Kidney epithelial cell (primary cell): ENCODE data around the gene SPATA20. TPM values are rescaled to one million over a fixed set of nuclear protein-coding genes. Genes with fewer than 3 reads are reported as not detected.

Experiments
- DNase-seq: peaks from one replicate; pipeline ENCODE4 v3.0.0-alpha.2; 2010; ENCODE audit warnings: low read depth
- H3K27me3 ChIP-seq: 2 replicates; pipeline ENCODE4 v1.6.0; 2011; ENCODE audit warnings: low read length; ENCODE audit not compliant: control insufficient read depth, insufficient read depth
- H3K36me3 ChIP-seq: 2 replicates; pipeline ENCODE4 v1.5.1; 2011; ENCODE audit warnings: low read length; ENCODE audit not compliant: control insufficient read depth, insufficient read depth
- H3K4me3 ChIP-seq: 2 replicates; pipeline ENCODE4 v1.5.1; 2011; ENCODE audit warnings: low read depth, mild to moderate bottlenecking, control low read depth, low read length
- total RNA-seq: library from RNA; depleted of rRNA; stranded (reverse); fragments of >200 nt; gene quantifications from 2 replicates; pipeline ENCODE4 v1.2.3, GENCODE V29; 2015
- TF ChIP-seq, protein P1 (sequence below): IDR thresholded peaks from 2 replicates; pipeline ENCODE4 v1.5.1; 2011; ENCODE audit warnings: mild to moderate bottlenecking, moderate library complexity, low read length, control low read depth, inconsistent platforms; ENCODE audit not compliant: insufficient read depth, poor library complexity, severe bottlenecking

SPATA20 gene
- total RNA-seq, 1 donor from 2014 or later, result 58.9 TPM

DNA sequence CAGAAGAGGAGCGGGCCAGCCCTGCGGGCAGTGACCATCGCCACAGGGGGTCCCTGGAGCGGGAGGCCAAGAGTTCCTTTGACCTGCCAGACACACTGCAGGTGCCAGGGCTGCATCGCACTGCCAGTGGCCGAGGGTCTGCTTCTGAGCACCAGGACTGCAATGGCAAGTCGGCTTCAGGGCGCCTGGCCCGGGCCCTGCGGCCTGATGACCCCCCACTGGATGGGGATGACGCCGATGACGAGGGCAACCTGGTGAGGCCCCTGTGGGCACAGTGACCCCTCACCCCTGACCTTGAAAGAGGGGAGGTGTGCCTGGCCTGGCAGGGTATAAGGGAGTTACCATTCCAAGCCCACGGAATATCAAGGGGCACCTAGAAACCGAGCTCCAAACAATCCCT, 52.6 kb downstream of the SPATA20 start:
- Histone ChIP-seq H3K36me3 (no peaks in the 10 kb centered on the region), H3K4me3 (no peak overlapping the region), H3K27me3 (peaks cover 61% of the 10 kb centered on the region)
- TF ChIP-seq, protein P1, sequence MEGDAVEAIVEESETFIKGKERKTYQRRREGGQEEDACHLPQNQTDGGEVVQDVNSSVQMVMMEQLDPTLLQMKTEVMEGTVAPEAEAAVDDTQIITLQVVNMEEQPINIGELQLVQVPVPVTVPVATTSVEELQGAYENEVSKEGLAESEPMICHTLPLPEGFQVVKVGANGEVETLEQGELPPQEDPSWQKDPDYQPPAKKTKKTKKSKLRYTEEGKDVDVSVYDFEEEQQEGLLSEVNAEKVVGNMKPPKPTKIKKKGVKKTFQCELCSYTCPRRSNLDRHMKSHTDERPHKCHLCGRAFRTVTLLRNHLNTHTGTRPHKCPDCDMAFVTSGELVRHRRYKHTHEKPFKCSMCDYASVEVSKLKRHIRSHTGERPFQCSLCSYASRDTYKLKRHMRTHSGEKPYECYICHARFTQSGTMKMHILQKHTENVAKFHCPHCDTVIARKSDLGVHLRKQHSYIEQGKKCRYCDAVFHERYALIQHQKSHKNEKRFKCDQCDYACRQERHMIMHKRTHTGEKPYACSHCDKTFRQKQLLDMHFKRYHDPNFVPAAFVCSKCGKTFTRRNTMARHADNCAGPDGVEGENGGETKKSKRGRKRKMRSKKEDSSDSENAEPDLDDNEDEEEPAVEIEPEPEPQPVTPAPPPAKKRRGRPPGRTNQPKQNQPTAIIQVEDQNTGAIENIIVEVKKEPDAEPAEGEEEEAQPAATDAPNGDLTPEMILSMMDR, result no peak
- DNase-seq, result no peak

DNA sequence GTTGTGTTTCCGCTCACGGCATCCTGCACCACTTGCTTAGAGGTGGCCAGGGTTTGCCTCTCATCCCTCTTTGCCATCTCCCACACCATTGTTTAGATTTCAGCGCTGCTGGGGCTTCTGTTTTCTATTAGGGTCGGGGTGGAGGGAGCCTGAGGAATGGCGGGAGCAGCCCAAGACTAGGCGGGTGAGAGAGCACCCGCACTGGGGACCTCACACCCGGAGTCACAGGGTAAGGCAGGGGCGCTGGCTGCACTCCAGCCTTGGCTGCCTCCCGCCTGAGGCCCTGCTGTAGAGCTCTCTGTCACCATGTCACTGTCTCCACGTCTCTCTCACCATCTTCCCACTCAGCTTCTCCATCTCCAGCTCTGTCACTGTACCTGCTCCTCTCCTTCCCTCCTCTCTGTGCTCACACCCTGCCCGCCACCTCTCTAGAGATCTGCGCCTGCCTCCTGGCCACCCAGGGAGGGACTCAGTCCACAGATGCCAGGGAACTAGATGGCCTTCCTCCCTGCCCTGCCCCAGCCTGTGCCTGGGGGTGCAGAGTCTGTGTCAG, 54.9 kb downstream of the SPATA20 start:
- TF ChIP-seq, protein P1, result no peak
- peaks cover 60% of the 10 kb centered on the region for H3K27me3 ChIP-seq
- H3K4me3 ChIP-seq, result no peak overlapping the region
- DNase-seq, result no peak
- H3K36me3 ChIP-seq, result no peaks in the 10 kb centered on the region

DNA sequence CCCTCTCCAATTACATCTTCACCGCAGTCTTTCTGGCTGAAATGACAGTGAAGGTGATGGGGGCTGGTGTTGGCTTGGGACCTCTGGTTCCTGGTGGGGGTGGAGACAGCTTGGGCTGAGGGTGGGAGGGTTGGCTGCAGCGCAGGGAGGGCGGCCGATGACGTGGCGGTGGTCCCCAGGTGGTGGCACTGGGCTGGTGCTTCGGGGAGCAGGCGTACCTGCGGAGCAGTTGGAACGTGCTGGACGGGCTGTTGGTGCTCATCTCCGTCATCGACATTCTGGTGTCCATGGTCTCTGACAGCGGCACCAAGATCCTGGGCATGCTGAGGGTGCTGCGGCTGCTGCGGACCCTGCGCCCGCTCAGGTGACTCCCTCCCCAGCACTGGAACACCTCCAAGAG, 55.9 kb downstream of the SPATA20 start:
- Histone ChIP-seq H3K36me3 (no peaks in the 10 kb centered on the region), H3K4me3 (no peak overlapping the region), H3K27me3 (peaks cover 63% of the 10 kb centered on the region)
- DNase-seq, result no peak
- TF ChIP-seq, protein P1, result no peak

DNA sequence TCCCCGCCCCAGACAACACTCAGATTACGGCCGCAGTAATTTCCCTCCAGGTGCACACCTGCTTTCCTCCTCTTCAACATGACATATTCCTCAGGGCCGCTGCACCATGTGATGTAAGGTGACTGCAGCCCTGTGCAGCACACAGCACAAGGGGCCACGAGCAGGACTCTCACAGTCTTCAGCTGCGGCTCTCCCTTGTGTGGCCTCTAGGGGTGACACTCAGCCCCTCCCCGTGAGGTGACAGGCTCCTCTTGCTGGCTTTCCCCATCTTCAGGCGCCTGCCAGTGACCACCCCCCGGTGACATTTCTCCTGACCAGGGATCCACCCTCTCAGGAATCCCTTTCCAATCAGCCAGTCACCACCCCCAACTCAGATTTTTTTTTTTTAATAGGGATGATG, 56.4 kb downstream of the SPATA20 start:
- peaks cover 66% of the 10 kb centered on the region for H3K27me3 ChIP-seq

DNA sequence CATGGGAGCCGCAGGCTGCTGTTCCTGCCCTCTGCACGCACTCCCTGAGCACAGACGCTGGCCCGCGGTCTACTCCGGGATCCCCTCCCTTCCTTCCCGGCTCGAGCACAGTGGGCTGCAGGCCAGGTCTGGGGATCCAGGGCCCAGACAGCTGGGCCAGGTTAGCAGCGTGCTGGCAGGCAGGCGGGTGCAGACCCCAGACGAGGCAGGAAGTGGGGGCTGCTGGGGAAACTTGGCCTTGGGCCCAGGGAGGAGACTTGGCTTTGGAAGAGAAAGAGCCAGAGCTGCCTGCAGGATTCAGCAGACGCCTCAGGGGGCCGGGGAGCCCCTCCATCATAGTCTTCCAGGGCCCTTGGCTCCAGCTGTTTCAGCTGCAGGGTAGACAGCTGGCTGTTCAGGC, 57.5 kb downstream of the SPATA20 start:
- no peak overlapping the region for H3K4me3 ChIP-seq
- no peaks in the 10 kb centered on the region for H3K36me3 ChIP-seq
- H3K27me3 ChIP-seq, result peaks cover 72% of the 10 kb centered on the region
- no peak for DNase-seq
- TF ChIP-seq, protein P1, result no peak

More for the DNA sequence above, 56.4 kb downstream of the SPATA20 start:
- H3K36me3 ChIP-seq, result no peaks in the 10 kb centered on the region
- TF ChIP-seq, protein P1, result no peak
- DNase-seq, result no peak
- no peak overlapping the region for H3K4me3 ChIP-seq

DNA sequence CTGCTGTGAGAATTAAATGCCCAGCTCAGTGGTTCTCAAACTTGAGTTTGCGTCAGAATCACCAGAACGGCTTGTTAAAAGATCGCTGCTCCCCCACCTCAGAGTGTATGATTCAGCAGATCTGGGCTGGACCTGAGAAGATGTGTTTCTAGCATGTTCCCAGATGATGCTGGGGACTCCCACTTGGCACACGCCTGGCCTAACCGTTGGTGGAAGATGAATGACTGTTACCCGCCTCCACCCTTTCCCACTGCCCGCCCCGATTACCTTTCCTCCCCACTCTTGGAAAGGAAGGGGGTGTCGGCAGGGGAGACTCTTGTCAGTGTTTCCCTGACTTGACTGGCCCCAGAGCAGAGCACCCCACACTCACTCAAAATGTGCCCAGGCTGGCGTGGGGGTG, 58.5 kb downstream of the SPATA20 start:
- no peak for DNase-seq
- Histone ChIP-seq H3K36me3 (no peaks in the 10 kb centered on the region), H3K27me3 (peaks cover 73% of the 10 kb centered on the region), H3K4me3 (no peak overlapping the region)
- TF ChIP-seq, protein P1, result no peak

Other genes with a start within 250 kb of the SPATA20 start
- 30.2 and 35.7 TPM in 2 replicates for gene XYLT2, start 201.0 kb upstream of the SPATA20 start, total RNA-seq
- gene MRPL27, start 174.0 kb upstream of the SPATA20 start, total RNA-seq, result 89.2 and 92.5 TPM in 2 replicates
- 1.9 and 2.7 TPM in 2 replicates for gene EME1, start 173.9 kb upstream of the SPATA20 start, total RNA-seq
- 172 and 179 TPM in 2 replicates for gene LRRC59, start 149.7 kb upstream of the SPATA20 start, total RNA-seq
- 12.7 and 24.8 TPM in 2 replicates for gene ACSF2, start 121.0 kb upstream of the SPATA20 start, total RNA-seq
- gene CHAD, start 78.3 kb upstream of the SPATA20 start, total RNA-seq, result not detected in 2 replicates
- gene RSAD1, start 68.3 kb upstream of the SPATA20 start, total RNA-seq, result 28.4 and 31.1 TPM in 2 replicates
- gene MYCBPAP, start 38.7 kb upstream of the SPATA20 start, total RNA-seq, result 0.14 and 0.50 TPM in 2 replicates
- 0.62 and 0.84 TPM in 2 replicates for gene EPN3, start 14.4 kb upstream of the SPATA20 start, total RNA-seq
- gene CACNA1G, start 13.5 kb downstream of the SPATA20 start, total RNA-seq, result 0.07 TPM in 1 of 2 replicates, not detected in the other
- gene ABCC3, start 87.7 kb downstream of the SPATA20 start, total RNA-seq, result 0.82 and 1.3 TPM in 2 replicates
- 30.5 and 30.7 TPM in 2 replicates for gene ANKRD40, start 160.7 kb downstream of the SPATA20 start, total RNA-seq
- gene LUC7L3, start 172.4 kb downstream of the SPATA20 start, total RNA-seq, result 31.5 and 35.6 TPM in 2 replicates
- gene ANKRD40CL, start 220.3 kb downstream of the SPATA20 start, total RNA-seq, result not detected in 2 replicates